Coronary artery (tissue), 2 donors: ENCODE results near the gene SLC22A15.
"Not testable (repeated sequence)": the region's sequence is repeated elsewhere in the genome, so short reads cannot be mapped to it uniquely, and the experiment has no call there.

Experiments used
- DNase-seq: peaks from one replicate; pipeline ENCODE4 v3.0.0-alpha.2; 2017; ENCODE audit warnings: low spot score
- H3K27ac ChIP-seq, 2 donors: fragments of 200-600 bp; sonication (generic); one replicate each; pipeline ENCODE4 v1.5.1; 2016 to 2019
- H3K4me3 ChIP-seq: fragments of 200-600 bp; sonication (generic); 2 replicates; pipeline ENCODE4 v1.5.1; 2016; ENCODE audit warnings: mild to moderate bottlenecking, moderate library complexity
- CTCF ChIP-seq: fragments of 200-600 bp; sonication (generic); IDR thresholded peaks from one replicate; pipeline ENCODE4 v1.5.1; 2019; ENCODE audit warnings: antibody characterized with exemption

The SLC22A15 gene

GRCh38 chr1:116033322-116033721 is 57.0 kb downstream of the SLC22A15 start:
- no peak for TF ChIP-seq CTCF
- Histone ChIP-seq H3K27ac (no peak overlapping the region), H3K4me3 (no peak overlapping the region)
- no peak for DNase-seq

GRCh38 chr1:116036255-116036654 is 59.9 kb downstream of the SLC22A15 start:
- H3K4me3 ChIP-seq, result no peak overlapping the region
- DNase-seq, result no peak
- H3K27ac ChIP-seq, result no peak overlapping the region
- TF ChIP-seq CTCF, result no peak

GRCh38 chr1:116038679-116039078 is 62.4 kb downstream of the SLC22A15 start:
- Histone ChIP-seq H3K4me3 (no peak overlapping the region), H3K27ac (no peak overlapping the region)
- DNase-seq, result no peak
- TF ChIP-seq CTCF, result no peak

- no peak for DNase-seq
These were observed 67.8 kb downstream of the SLC22A15 start for GRCh38 chr1:116044071-116044470.

GRCh38 chr1:116046933-116047332 is 70.6 kb downstream of the SLC22A15 start:
- H3K27ac ChIP-seq, DNase-seq, H3K4me3 ChIP-seq: not testable (repeated sequence)

More at GRCh38 chr1:116044071-116044470, 67.8 kb downstream of the SLC22A15 start:
- no peak for TF ChIP-seq CTCF
- Histone ChIP-seq H3K4me3 (no peak overlapping the region), H3K27ac (no peak overlapping the region)

GRCh38 chr1:116051896-116052295 is 75.6 kb downstream of the SLC22A15 start:
- not testable (repeated sequence) for H3K27ac ChIP-seq, H3K4me3 ChIP-seq, DNase-seq

GRCh38 chr1:116062201-116062600 is 85.9 kb downstream of the SLC22A15 start:
- no peak for DNase-seq
- Histone ChIP-seq H3K27ac (no peak overlapping the region), H3K4me3 (no peak overlapping the region)
- TF ChIP-seq CTCF, result no peak

- no peak overlapping the region for H3K27ac ChIP-seq
- H3K4me3 ChIP-seq, result no peak overlapping the region
- no peak for DNase-seq
- TF ChIP-seq CTCF, result no peak
These were observed 88.3 kb downstream of the SLC22A15 start for GRCh38 chr1:116064616-116065015.
